ENCODE results near the gene CHST13. TPM values are rescaled to one million over a fixed set of nuclear protein-coding genes. Genes with fewer than 3 reads are reported as not detected.

CHST13 gene
- total RNA-seq, 1 experiment from 2014 or later = 1.3 TPM

DNA sequence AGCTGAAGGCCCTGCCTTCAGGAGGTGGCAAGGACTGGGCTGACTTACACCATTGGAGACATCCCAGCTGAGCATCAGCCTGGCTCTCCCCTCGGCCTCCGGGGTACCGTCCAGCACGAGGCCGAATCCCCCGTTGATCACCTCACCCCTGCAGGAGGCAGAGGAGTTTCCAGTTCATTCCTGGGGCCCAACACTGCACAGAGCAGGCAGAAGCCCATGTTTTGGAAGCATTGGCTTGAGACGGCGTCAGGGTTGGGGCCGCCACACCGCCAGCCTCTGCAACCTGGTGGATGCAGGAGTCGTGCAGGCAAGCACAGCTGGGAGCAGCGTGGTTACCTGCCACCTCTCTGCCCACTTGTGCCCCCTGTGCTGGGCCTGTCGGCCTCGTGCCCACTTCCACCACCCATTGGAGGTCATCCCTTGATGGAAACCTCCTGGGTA lies 40.6 kb upstream of the CHST13 start:
- no peak overlapping the region for H3K4me3 Mint-ChIP-seq (ENCODE audit: low read depth, unreplicated experiment)
- peaks cover 37% of the 10 kb centered on the region for H3K27me3 Mint-ChIP-seq (ENCODE audit: unreplicated experiment)
- intact Hi-C loops (cut with micrococcal nuclease; ENCODE audit: unreplicated experiment) = no loop called here
- no peak for DNase-seq
- CTCF ChIA-PET = no interaction called here
- TF ChIP-seq, protein P1, sequence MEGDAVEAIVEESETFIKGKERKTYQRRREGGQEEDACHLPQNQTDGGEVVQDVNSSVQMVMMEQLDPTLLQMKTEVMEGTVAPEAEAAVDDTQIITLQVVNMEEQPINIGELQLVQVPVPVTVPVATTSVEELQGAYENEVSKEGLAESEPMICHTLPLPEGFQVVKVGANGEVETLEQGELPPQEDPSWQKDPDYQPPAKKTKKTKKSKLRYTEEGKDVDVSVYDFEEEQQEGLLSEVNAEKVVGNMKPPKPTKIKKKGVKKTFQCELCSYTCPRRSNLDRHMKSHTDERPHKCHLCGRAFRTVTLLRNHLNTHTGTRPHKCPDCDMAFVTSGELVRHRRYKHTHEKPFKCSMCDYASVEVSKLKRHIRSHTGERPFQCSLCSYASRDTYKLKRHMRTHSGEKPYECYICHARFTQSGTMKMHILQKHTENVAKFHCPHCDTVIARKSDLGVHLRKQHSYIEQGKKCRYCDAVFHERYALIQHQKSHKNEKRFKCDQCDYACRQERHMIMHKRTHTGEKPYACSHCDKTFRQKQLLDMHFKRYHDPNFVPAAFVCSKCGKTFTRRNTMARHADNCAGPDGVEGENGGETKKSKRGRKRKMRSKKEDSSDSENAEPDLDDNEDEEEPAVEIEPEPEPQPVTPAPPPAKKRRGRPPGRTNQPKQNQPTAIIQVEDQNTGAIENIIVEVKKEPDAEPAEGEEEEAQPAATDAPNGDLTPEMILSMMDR (IDR thresholded peaks at IDR 0.05; ENCODE audit: unreplicated experiment) = no peak
- H3K4me1 Mint-ChIP-seq (ENCODE audit: low read depth, unreplicated experiment) = no peaks in the 10 kb centered on the region
- no peaks in the 10 kb centered on the region for H3K36me3 Mint-ChIP-seq (ENCODE audit: insufficient read depth, unreplicated experiment)
- H3K27ac Mint-ChIP-seq (ENCODE audit: unreplicated experiment) = no peak overlapping the region
- BruUV-seq (replicated peaks) = no TSS peak
- no peaks in the 10 kb centered on the region for H3K9me3 Mint-ChIP-seq (ENCODE audit: low read depth, unreplicated experiment)

DNA sequence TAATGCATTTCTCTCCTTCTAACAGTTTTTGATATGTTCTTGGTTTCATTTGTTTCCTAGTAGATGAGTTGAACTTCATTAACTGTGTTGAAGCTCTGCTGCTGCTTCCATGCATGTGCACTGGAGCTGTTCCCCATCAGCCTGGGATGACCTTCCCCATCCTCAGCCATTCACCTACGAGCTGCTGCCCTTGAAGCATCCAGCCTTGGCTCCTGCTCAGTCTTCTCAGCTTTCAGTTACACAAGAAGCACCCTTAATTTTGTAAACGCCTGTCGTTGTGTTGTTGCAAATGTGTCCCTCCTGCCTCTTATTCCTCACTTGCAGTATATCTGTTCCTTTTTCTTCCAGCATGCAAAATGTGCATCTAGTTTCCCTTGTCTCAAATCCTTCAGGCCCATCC lies 39.8 kb upstream of the CHST13 start:
- no peak overlapping the region for H3K4me3 Mint-ChIP-seq (ENCODE audit: low read depth, unreplicated experiment)
- CTCF ChIA-PET = no interaction called here
- peaks cover 37% of the 10 kb centered on the region for H3K27me3 Mint-ChIP-seq (ENCODE audit: unreplicated experiment)
- DNase-seq = no peak
- H3K27ac Mint-ChIP-seq (ENCODE audit: unreplicated experiment) = no peak overlapping the region
- no peaks in the 10 kb centered on the region for H3K4me1 Mint-ChIP-seq (ENCODE audit: low read depth, unreplicated experiment)
- no TSS peak for BruUV-seq (replicated peaks)
- intact Hi-C loops (cut with micrococcal nuclease; ENCODE audit: unreplicated experiment) = no loop called here
- TF ChIP-seq, protein P1 (IDR thresholded peaks at IDR 0.05; ENCODE audit: unreplicated experiment) = no peak
- H3K9me3 Mint-ChIP-seq (ENCODE audit: low read depth, unreplicated experiment) = no peaks in the 10 kb centered on the region
- no peaks in the 10 kb centered on the region for H3K36me3 Mint-ChIP-seq (ENCODE audit: insufficient read depth, unreplicated experiment)

DNA sequence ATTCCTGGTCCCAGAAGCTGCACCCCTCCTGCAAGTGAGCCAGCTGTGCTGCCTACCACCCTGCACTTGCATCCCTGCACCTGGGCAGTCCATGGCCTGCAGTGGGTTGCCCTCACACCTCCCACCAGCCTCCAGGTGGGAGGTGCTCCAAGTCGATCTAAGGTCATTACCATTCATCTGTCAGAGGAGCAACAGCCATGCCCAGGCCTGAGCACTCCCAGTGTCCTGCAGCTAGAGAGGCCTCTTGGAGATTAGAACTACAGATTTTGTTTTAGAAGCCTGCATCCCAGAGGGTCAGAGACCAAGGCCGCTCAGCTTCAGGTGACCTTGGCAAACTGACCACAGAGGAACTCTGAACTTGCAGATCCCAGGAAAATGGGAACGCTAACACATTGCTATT lies 39.3 kb upstream of the CHST13 start:
- intact Hi-C loops (cut with micrococcal nuclease; ENCODE audit: unreplicated experiment) = no loop called here
- peaks cover 37% of the 10 kb centered on the region for H3K27me3 Mint-ChIP-seq (ENCODE audit: unreplicated experiment)
- no peak overlapping the region for H3K4me3 Mint-ChIP-seq (ENCODE audit: low read depth, unreplicated experiment)
- CTCF ChIA-PET = no interaction called here
- H3K4me1 Mint-ChIP-seq (ENCODE audit: low read depth, unreplicated experiment) = peaks cover 4% of the 10 kb centered on the region
- no peaks in the 10 kb centered on the region for H3K9me3 Mint-ChIP-seq (ENCODE audit: low read depth, unreplicated experiment)
- no peak for DNase-seq
- TF ChIP-seq, protein P1 (IDR thresholded peaks at IDR 0.05; ENCODE audit: unreplicated experiment) = no peak
- no peak overlapping the region for H3K27ac Mint-ChIP-seq (ENCODE audit: unreplicated experiment)
- H3K36me3 Mint-ChIP-seq (ENCODE audit: insufficient read depth, unreplicated experiment) = no peaks in the 10 kb centered on the region
- BruUV-seq (replicated peaks) = no TSS peak

DNA sequence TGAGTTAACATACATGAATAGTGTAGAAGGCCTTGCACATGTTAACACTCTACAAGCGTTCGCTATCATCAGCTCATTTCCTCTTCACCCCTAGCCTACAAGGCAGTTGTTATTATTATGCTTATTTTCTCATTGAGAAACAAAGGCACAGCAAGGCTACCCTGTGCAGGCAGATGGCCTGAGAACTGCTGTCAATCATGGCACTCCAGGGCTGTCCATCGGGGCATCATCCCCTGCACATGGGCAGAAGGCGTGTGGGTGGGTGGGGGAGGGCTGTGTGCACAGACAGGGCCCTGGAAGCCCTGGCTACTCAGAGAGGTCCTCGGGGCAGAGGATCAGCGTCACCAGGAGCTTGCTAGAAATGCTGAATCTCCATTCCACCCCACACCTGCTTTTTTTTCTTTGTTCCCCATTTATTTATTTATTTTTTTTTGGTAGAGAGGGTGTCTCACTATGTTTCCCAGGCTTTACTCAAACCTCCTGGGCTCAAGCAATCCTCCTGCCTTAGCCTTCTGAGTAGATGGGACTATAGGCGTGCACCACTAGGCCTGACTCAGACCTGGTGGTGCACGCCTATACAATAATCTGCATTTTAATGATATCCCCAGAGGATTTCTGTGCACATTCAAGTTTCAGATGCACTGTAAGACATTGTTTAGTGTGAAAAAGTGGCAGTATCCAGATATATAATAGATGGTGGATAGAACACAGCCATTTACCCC lies 38.6 kb upstream of the CHST13 start:
- H3K27ac Mint-ChIP-seq (ENCODE audit: unreplicated experiment) = no peak overlapping the region
- no peak for DNase-seq
- H3K27me3 Mint-ChIP-seq (ENCODE audit: unreplicated experiment) = peaks cover 32% of the 10 kb centered on the region
- no TSS peak for BruUV-seq (replicated peaks)
- intact Hi-C loops (cut with micrococcal nuclease; ENCODE audit: unreplicated experiment) = no loop called here
- CTCF ChIA-PET = no interaction called here
- no peak overlapping the region for H3K4me3 Mint-ChIP-seq (ENCODE audit: low read depth, unreplicated experiment)
- TF ChIP-seq, protein P1 (IDR thresholded peaks at IDR 0.05; ENCODE audit: unreplicated experiment) = no peak
- no peaks in the 10 kb centered on the region for H3K36me3 Mint-ChIP-seq (ENCODE audit: insufficient read depth, unreplicated experiment)
- no peaks in the 10 kb centered on the region for H3K9me3 Mint-ChIP-seq (ENCODE audit: low read depth, unreplicated experiment)
- H3K4me1 Mint-ChIP-seq (ENCODE audit: low read depth, unreplicated experiment) = peaks cover 10% of the 10 kb centered on the region

Measured in Calu3 (cell line).